HG03103 (cell line): ENCODE measurements around the gene AMPH.

Source experiments
- ATAC-seq: cut with Tn5 transposase; IDR thresholded peaks from one replicate; pipeline ENCODE4 v1.9.1; 2021; ENCODE audit warnings: low read depth; ENCODE audit not compliant: unreplicated experiment

Gene AMPH

GRCh38 chr7:38548605-38549004 is 82.6 kb downstream of the AMPH start:
- no peak for ATAC-seq

DNA sequence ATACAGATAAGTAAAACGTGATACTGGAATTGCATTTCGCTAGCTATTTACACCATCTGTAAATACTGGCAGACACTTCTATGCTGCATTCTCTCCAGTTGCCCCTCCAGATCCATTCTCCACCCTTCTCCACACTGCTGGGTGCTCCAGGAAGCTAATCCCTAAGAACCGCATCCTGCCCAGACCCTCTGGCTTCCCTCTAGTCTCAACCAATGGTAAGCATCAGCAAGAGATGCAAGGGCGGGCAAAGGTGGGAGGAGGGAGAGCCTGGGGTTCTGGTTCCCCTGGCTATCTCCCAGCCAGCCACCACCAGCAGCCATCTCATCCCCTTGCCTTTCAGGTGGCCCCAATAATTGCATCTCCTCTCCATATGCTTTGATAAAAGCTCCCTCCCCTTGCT is 84.4 kb downstream of the AMPH start:
- no peak for ATAC-seq

DNA sequence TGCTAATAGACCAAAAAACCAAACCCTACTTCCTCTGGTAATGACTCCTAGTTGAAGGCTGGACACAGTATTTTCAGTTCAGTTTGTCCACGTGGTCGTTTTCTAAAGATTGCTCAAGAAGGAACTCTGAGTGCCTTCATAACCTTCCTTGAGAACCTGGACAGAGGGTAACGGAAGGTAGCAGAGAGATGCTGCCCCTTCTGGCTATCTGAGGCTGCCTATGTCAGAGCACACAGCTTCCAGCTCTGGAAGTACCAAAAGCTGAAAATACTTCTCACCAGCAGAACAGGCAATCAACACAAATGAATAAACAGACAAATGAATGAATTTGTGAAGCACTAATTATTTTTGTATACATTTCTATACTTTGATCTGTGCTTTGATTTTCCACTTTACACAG is 85.2 kb downstream of the AMPH start:
- no peak for ATAC-seq

DNA sequence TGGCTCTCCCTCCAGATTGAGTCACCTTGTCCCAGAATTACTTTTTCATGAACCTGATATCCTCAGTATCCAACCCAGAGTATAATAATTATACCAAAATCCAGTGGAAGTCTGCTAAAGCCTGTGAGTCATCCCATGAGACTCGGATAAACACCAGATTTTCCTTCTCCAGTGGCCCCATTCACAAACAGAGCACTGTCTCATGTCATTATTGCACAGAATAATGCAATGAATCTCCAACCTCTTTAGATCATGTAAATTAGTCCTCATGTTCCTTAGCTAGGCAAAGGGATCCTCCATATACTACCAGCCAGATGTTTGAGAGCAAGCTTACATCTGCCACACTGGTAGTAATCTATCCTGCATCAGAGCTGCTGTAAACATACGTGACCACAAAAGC is 89.0 kb downstream of the AMPH start:
- no peak for ATAC-seq

DNA sequence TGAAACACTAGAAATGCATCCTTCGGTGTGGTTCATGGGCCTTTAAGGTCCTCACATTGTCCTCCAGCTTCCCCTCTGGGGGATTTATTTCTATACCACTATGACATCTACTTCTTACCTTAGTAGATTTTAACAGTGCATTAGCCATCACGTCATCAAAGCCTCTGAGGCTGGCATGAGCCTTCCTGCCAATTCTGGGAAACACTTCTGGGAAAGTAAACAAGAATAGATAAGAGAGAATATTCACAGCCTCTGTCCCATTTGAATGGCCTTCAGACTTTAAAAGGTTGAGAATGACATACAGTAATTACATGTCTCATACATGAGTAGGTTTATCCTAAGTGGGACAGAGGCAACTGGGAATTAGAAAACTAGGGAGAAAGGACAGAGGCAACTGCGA is 89.7 kb downstream of the AMPH start:
- no peak for ATAC-seq

DNA sequence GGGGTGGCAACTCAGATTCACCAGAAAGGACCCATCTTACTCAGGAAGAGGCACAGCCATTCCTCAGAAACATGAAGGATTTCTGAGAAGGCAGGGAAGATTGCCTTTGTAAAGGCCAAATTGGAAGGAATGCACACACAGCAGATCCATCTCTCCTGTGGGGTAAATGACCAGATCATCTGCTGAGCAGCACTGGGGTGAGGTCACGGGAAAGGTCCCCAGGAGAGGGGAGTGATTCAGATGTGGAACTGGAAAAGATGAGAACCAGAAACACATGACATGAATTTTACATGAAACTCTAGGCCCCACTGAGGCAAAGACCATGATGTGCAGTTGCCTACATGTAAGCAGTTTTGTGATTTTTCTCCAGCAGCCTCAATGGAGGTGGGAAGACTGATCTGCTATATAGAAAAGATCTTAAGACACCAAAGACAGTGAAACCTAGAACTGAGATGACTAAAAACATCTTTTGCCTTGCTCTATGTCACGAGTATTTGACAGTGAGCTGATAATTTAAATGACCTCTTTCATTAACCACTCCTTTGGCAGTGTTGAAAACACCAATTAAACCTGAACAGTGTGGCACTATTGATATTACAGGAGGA is 91.6 kb downstream of the AMPH start:
- ATAC-seq = no peak

- no peak for ATAC-seq
Observed at GRCh38 chr7:38535073-38535472, 96.1 kb downstream of the AMPH start.

DNA sequence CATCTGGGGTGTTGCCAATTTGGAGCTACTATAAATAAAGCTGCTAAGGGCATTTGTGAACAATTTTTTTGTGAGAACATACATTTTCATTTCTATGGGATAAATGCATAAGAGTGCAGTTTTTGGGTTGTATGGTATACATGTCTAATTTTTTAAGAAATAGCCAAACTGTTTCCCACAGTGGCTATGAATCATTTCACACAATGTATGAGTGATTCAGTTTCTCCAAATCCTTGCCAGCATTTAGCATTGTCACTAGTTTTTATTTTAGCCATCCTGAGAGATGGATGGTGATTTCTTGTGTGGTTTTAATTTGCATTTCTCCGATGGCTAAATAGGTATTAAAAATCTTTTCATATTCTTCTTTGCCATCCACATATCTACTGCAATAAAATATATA is 105.3 kb downstream of the AMPH start:
- ATAC-seq = no peak

- no peak for ATAC-seq
Observed at GRCh38 chr7:38524786-38525185, 106.4 kb downstream of the AMPH start.

DNA sequence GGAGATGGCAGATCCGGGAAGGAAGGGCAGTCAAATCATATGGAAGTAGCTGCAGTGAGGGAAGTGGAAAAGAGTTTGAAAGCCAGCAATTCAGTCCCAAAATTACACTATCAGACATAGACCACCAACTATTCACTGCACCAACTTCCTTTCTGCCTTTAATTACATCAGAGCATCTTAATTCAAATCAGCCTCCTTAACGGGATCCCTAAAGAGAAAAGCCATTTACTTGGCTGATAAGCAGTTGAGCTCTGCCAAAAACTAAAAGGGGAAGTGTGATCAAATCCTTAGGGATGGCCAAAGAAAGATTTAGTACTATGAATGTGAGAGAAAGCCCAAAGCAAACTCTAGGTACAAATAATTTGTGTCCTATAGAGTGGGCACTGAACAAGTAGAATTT is 110.4 kb downstream of the AMPH start:
- no peak for ATAC-seq

DNA sequence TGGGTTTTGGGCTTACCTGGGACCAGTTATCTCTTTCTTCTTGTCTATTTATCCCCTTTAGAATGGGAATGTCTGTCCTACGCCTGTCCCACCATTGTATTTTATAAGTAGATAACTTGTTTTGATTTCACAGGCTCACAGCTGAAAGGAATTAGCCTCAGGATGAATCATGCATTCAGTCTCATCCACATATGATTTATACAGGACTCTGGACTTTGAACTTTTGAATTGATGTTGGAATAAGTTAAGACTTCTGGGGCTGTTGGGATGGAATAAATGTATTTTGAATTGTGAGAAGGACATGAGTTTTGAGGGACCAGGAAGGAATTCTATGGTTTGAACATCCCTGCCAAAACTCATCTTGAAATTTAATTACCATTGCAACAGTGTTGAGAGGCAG is 112.6 kb downstream of the AMPH start:
- ATAC-seq = no peak

GRCh38 chr7:38512704-38513103 is 118.5 kb downstream of the AMPH start:
- no peak for ATAC-seq

DNA sequence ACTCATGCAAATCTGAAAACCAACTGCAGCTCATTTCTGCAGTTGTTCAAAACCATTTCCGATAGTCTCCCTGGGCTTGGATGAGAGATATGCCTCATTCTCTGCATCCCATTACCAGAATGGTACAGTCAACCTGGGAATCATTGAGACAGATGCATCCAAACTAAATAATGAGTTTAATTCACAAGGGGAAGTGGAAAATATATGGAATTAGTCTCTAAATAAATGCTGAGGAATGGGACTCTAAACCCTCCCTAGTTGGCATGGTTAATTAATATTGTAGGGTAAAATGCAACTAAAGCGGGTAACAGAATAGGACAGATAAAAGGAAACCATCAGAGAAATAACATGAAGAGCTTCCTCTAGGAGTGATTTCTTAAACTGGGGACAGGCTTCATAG is 118.9 kb downstream of the AMPH start:
- no peak for ATAC-seq

DNA sequence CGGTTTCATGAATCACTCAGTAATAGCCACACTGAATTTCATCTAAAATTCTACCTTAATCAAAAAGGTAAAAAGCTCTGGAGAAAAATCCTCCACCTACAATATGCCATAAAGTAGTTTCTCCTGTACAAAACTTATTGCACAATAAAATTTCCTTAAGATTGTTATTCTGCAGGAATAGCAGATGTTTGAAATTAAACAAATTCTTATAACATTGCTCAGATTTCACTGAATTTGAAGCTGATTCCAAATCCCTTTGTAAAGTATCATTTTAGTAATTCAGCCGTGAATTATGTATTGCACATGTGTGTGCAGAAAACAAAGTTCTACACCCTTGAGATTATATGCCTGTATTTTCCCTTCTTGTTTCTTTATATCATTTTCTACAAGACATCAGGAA is 123.8 kb downstream of the AMPH start:
- ATAC-seq = no peak

DNA sequence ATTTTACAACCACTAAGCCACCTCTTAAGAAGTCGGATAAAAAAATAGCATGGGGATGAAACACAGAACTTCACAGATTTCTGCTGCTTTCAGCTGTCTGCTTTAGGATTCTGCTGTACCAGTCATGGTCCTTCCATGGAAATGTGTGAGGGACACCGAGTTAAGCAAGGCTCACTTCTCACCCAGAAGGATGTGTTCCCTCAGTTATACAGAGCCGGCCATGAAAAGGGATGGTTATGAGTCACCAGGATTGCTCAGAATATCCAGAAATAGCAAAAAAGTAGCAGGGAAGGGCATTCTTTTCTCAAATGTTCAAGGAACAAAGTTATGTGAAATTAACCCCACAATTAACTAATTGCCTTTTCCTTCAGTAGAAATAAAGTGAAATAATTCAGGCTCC is 124.4 kb downstream of the AMPH start:
- ATAC-seq = no peak

- no peak for ATAC-seq
Observed at GRCh38 chr7:38506004-38506403, 125.2 kb downstream of the AMPH start.

GRCh38 chr7:38504684-38505083 is 126.5 kb downstream of the AMPH start:
- no peak for ATAC-seq

GRCh38 chr7:38502848-38503247 is 128.3 kb downstream of the AMPH start:
- no peak for ATAC-seq

- ATAC-seq = no peak
Observed at GRCh38 chr7:38502289-38502688, 128.9 kb downstream of the AMPH start.

DNA sequence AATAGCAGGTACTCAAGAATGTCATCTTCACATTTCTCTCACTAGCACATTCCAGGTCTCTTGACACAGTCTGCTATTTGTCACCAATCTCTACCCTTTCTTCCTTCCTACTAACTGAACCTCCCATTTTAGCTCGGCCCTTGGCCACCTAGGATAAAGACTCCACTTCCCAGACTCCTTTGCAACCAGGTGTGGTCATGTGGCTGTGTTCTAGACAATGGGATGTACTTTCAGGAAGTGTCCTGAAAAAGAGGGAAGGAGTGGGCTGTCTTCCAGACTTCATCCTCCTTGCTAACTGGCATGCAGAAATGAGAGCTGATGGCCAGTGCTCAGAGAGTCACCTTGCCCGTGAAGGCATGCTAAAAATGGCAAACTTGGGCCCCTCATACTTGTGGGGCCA is 139.2 kb downstream of the AMPH start:
- ATAC-seq = no peak

DNA sequence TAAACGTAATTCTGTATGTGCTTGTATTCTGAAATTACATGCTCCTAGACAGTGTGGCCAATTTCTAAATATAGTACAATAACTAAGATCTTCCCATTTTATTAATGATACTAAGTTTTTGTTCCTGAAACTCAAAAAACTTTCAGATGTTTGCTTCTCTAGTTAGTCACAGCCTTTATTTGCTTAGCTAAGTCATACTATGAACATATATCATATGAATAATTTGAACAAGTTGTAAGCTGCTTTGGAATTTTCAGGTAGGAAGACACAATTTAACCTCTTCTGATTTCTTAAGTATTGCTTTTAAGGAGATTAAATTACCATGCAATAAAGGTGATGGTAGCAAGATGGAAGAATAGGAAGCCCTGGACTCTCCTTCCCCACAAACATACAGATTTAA is 148.7 kb downstream of the AMPH start:
- no peak for ATAC-seq

DNA sequence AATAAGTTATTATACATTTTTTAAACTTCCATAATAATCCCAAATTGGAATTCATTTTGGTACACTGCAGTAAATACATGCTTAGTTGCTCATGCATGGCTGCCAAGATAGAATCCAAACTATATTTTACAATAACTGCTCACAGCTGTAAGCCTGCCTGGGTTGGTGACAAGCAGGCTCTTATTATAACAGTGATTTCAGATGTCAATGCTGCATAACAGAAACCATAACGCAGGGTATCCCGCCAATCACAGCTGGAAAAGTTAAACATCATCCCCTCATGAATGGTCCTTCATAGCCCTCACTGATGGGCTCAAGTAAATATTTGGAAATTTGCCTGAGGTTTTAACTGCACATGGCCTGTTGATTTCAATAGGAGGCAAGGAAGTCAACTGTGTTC is 149.8 kb downstream of the AMPH start:
- no peak for ATAC-seq

DNA sequence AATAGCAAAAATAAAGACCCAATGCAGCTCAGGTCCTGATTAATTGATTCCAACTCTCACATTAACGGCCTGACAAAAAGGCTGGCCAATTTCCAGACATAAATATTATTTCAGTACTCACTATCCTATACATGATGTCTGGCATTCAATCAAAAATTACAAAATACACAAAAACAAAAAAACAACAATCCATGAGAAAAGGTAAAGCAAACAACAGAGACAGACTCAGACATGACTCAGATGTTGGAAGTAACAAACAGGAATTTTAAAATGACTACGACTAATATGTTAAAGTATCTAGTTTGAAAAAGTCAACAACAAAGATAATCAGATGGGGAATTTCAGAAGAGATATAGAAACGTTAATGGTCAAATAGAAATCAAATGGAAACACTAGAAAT is 152.8 kb downstream of the AMPH start:
- ATAC-seq = no peak
